KMS-11 (cell line): Measurements from ENCODE around the gene ITPR2.

Experiments used
- H2AFZ ChIP-seq: fragments of 200-600 bp; sonication (generic); 2 replicates; pipeline ENCODE4 v1.6.1; 2016; ENCODE audit warnings: antibody characterized with exemption, mixed run types, low read depth
- H3K27ac ChIP-seq: fragments of 200-600 bp; sonication (generic); 2 replicates; pipeline ENCODE4 v1.6.1; 2016; ENCODE audit warnings: mild to moderate bottlenecking, mixed run types
- H3K27me3 ChIP-seq: fragments of 200-600 bp; sonication (generic); 2 replicates; pipeline ENCODE4 v1.6.1; 2017; ENCODE audit warnings: mild to moderate bottlenecking, low read depth, mixed run types, moderate library complexity; ENCODE audit not compliant: insufficient read depth
- H3K36me3 ChIP-seq: fragments of 200-600 bp; sonication (generic); 2 replicates; pipeline ENCODE4 v1.6.1; 2017; ENCODE audit warnings: mild to moderate bottlenecking, mixed run types; ENCODE audit not compliant: insufficient read depth
- H3K4me1 ChIP-seq: fragments of 200-600 bp; sonication (generic); 2 replicates; pipeline ENCODE4 v1.6.1; 2016; ENCODE audit warnings: mild to moderate bottlenecking, low read depth, mixed run types; ENCODE audit not compliant: poor library complexity, severe bottlenecking
- H3K4me2 ChIP-seq: fragments of 200-600 bp; sonication (generic); 2 replicates; pipeline ENCODE4 v1.7.0; 2016; ENCODE audit warnings: mild to moderate bottlenecking, mixed run types
- H3K4me3 ChIP-seq: fragments of 200-600 bp; sonication (generic); IDR thresholded peaks from 2 replicates; pipeline ENCODE4 v1.6.1; 2017; ENCODE audit warnings: low read depth, low read length, mixed read lengths; ENCODE audit not compliant: insufficient read depth
- H3K79me2 ChIP-seq: fragments of 200-600 bp; sonication (generic); 2 replicates; pipeline ENCODE4 v1.6.1; 2016; ENCODE audit warnings: low read depth, mixed run types; ENCODE audit not compliant: insufficient read depth
- H3K9ac ChIP-seq: fragments of 200-600 bp; sonication (generic); 2 replicates; pipeline ENCODE4 v1.6.1; 2016; ENCODE audit warnings: mild to moderate bottlenecking, mixed run types
- H4K20me1 ChIP-seq: fragments of 200-600 bp; sonication (generic); 2 replicates; pipeline ENCODE4 v1.6.1; 2016; ENCODE audit warnings: mild to moderate bottlenecking, mixed run types; ENCODE audit not compliant: insufficient read depth
- TF ChIP-seq, protein P1 (sequence below): fragments of 200-600 bp; sonication (generic); conservative IDR thresholded peaks from 2 replicates; pipeline ENCODE4 v1.6.1; 2017; ENCODE audit warnings: low read depth, mild to moderate bottlenecking, antibody characterized with exemption, low read length, moderate library complexity, mixed read lengths

The ITPR2 gene

DNA sequence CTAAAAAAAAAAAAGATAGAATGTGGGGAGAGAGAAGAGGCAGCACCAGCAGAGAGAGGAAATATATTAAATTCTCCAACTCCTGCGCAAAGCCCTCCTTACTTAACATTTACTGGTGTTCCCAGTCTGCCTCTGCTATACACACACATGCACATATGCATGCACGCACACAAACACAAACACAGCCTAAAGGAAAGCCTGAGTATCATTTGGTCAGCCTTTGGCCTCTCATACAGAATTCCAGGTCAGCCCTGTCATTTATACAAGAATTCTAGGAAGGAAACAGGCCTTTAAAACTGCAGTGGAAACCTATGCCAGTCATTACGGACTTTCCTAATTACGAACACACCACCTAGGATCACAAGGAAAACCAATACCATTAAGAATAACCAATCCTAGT, 269.4 kb downstream of the ITPR2 start:
- Histone ChIP-seq H3K27ac (no peak overlapping the region), H2AFZ (no peak overlapping the region), H3K27me3 (no peaks in the 10 kb centered on the region), H3K4me3 (no peak overlapping the region), H3K9ac (no peak overlapping the region), H3K36me3 (no peaks in the 10 kb centered on the region), H4K20me1 (no peaks in the 10 kb centered on the region), H3K79me2 (no peaks in the 10 kb centered on the region), H3K4me2 (no peak overlapping the region), H3K4me1 (no peaks in the 10 kb centered on the region)
- TF ChIP-seq, protein P1, sequence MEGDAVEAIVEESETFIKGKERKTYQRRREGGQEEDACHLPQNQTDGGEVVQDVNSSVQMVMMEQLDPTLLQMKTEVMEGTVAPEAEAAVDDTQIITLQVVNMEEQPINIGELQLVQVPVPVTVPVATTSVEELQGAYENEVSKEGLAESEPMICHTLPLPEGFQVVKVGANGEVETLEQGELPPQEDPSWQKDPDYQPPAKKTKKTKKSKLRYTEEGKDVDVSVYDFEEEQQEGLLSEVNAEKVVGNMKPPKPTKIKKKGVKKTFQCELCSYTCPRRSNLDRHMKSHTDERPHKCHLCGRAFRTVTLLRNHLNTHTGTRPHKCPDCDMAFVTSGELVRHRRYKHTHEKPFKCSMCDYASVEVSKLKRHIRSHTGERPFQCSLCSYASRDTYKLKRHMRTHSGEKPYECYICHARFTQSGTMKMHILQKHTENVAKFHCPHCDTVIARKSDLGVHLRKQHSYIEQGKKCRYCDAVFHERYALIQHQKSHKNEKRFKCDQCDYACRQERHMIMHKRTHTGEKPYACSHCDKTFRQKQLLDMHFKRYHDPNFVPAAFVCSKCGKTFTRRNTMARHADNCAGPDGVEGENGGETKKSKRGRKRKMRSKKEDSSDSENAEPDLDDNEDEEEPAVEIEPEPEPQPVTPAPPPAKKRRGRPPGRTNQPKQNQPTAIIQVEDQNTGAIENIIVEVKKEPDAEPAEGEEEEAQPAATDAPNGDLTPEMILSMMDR: no peak

DNA sequence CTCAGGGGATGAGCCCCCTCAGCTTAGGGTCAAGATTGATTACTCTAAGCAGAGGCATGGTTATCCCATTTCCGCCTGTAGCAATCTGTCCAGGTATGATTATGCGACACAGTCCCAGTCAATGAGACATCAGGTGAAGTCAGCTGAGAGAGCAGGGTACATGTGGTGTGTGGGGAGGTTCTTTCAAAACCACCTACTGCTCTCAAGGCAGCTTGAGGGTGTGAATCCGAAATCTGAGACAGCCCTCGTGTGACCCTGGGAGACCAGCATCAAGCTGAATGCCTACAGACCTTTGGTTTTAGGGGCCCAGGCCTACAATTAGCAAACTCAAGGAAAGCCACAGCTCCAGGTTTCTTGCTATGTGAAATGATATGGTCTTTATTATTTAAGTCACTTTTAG, 275.7 kb downstream of the ITPR2 start:
- TF ChIP-seq, protein P1: no peak
- Histone ChIP-seq H3K4me1 (no peaks in the 10 kb centered on the region), H3K4me3 (no peak overlapping the region), H3K79me2 (no peaks in the 10 kb centered on the region), H2AFZ (no peak overlapping the region), H4K20me1 (no peaks in the 10 kb centered on the region), H3K27me3 (no peaks in the 10 kb centered on the region), H3K9ac (no peak overlapping the region), H3K36me3 (no peaks in the 10 kb centered on the region), H3K4me2 (no peak overlapping the region), H3K27ac (no peak overlapping the region)

DNA sequence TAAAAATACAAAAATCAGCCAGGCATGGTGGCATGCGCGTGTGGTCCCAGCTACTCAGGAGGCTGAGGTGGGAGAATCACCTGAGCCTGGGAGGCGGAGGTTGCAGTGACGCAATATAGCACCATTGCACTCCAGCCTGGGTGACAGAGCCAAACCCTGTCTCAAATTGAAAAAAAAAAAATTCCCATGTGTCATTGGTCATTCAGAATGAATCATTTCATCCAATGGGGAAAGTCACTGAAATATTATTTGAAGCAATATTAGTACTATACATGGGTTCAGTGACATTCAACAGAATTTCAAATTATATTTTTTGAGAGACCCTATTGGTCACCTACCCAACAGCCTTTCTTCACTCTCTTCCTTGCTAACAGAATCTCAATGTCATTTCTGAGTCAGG, 276.1 kb downstream of the ITPR2 start:
- Histone ChIP-seq H3K9ac (no peak overlapping the region), H4K20me1 (no peaks in the 10 kb centered on the region), H3K4me2 (no peak overlapping the region), H3K4me3 (no peak overlapping the region), H3K36me3 (no peaks in the 10 kb centered on the region), H2AFZ (no peak overlapping the region), H3K27ac (no peak overlapping the region), H3K4me1 (no peaks in the 10 kb centered on the region), H3K79me2 (no peaks in the 10 kb centered on the region), H3K27me3 (no peaks in the 10 kb centered on the region)
- TF ChIP-seq, protein P1: no peak

DNA sequence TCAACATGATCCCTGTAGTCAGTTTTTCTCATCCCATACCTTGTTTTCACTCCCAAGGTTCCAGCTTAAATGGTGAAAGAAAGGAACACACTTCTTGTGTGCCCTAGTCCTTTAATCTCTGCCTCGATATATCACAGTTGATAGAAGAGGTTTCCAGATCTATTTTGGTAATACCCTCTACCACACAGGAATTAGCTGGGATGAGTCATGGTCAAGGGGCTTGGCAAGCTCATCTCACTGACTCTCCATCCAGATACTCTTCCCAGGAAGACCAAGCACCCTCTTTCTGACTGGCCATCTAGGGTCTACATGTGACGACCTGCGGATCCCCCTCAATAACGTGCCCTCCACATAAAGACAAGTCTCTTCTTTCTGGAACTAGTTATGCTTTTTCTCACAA, 277.9 kb downstream of the ITPR2 start:
- no peaks in the 10 kb centered on the region for H3K79me2 ChIP-seq
- H2AFZ ChIP-seq: no peak overlapping the region
- no peaks in the 10 kb centered on the region for H3K36me3 ChIP-seq
- H4K20me1 ChIP-seq: no peaks in the 10 kb centered on the region
- no peak overlapping the region for H3K4me2 ChIP-seq
- no peaks in the 10 kb centered on the region for H3K4me1 ChIP-seq
- H3K9ac ChIP-seq: no peak overlapping the region
- TF ChIP-seq, protein P1: no peak
- no peak overlapping the region for H3K27ac ChIP-seq
- no peak overlapping the region for H3K4me3 ChIP-seq
- no peaks in the 10 kb centered on the region for H3K27me3 ChIP-seq

DNA sequence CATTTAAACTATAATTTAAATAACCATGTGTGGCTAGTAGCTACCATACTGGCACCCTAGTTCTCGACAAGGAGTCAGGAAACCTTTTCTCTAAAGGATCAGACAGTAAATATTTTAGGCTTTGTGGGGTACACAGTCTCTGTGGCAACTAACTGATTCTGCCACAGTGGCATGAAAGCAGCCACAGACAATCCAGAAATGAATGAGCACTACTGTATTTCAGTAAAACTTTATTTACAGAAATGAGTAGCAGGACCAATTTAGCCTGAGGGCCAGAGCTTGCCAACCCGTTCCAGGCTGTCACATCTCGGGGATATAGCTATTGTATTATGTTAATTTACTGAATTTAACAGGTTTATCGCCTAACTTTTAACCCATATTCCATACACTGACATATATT, 278.7 kb downstream of the ITPR2 start:
- TF ChIP-seq, protein P1: no peak
- H3K4me3 ChIP-seq: no peak overlapping the region
- no peak overlapping the region for H3K9ac ChIP-seq
- H2AFZ ChIP-seq: no peak overlapping the region
- no peaks in the 10 kb centered on the region for H3K79me2 ChIP-seq
- H3K27ac ChIP-seq: no peak overlapping the region
- no peaks in the 10 kb centered on the region for H3K36me3 ChIP-seq
- H4K20me1 ChIP-seq: no peaks in the 10 kb centered on the region
- no peaks in the 10 kb centered on the region for H3K27me3 ChIP-seq
- H3K4me2 ChIP-seq: no peak overlapping the region
- H3K4me1 ChIP-seq: no peaks in the 10 kb centered on the region
